CD4-positive, CD25-positive, alpha-beta regulatory T cell (primary cell): ENCODE results near the gene CCDC142. TPM values are rescaled to one million over a fixed set of nuclear protein-coding genes. Genes with fewer than 3 reads are reported as not detected.

Experiments used
- ATAC-seq, 2 donors: fragments of 150-1000 bp; cut with Tn5 transposase; one replicate each; pipeline ENCODE4 v1.10.0; 2021; ENCODE audit warnings: low read depth in 2 of 2, moderate number of reproducible peaks in 2 of 2, moderate library complexity in 1 of 2
- DNase-seq, 3 donors: peaks; one replicate each; pipeline versions ENCODE4 v3.0.0 to v3.0.0-alpha.2; 2012 to 2022; ENCODE audit warnings: mixed read lengths in 1 of 3
- H3K27ac ChIP-seq: one replicate; pipeline ENCODE4 v1.7.0; 2013; ENCODE audit warnings: mild to moderate bottlenecking, low read length; ENCODE audit not compliant: insufficient read depth, poor library complexity, severe bottlenecking
- H3K27me3 ChIP-seq: one replicate; pipeline ENCODE4 v1.7.0; 2013; ENCODE audit warnings: low read length; ENCODE audit not compliant: control insufficient read depth, insufficient read depth
- H3K36me3 ChIP-seq: one replicate; pipeline ENCODE4 v1.7.0; 2013; ENCODE audit warnings: mild to moderate bottlenecking, low read length, moderate library complexity; ENCODE audit not compliant: control insufficient read depth, insufficient read depth
- H3K4me1 ChIP-seq: 2 replicates; pipeline ENCODE4 v1.7.0; 2013; ENCODE audit warnings: mild to moderate bottlenecking, low read length; ENCODE audit not compliant: insufficient read depth, control insufficient read depth, poor library complexity, severe bottlenecking
- H3K4me3 ChIP-seq: one replicate; pipeline ENCODE4 v1.7.0; 2013; ENCODE audit warnings: low read depth, mild to moderate bottlenecking, low read length, moderate library complexity
- H3K9me3 ChIP-seq, 2 experiments: 1 replicate in 1 of 2; 2 replicates in 1 of 2; pipeline ENCODE4 v1.7.0; 2013; ENCODE audit warnings: low read length in 2 of 2, mild to moderate bottlenecking in 1 of 2, moderate library complexity in 1 of 2; ENCODE audit not compliant: control insufficient read depth in 2 of 2
- H3K27ac Mint-ChIP-seq, 3 donors: one replicate each; pipeline ENCODE4 v1.8.0; 2020 to 2022; ENCODE audit warnings: mild to moderate bottlenecking in 3 of 3, mixed read lengths in 3 of 3, moderate library complexity in 2 of 3
- H3K27me3 Mint-ChIP-seq: one replicate; pipeline ENCODE4 v1.8.0; 2022; ENCODE audit warnings: mild to moderate bottlenecking, mixed read lengths
- H3K36me3 Mint-ChIP-seq: one replicate; pipeline ENCODE4 v1.8.0; 2020; ENCODE audit warnings: mixed read lengths
- H3K4me1 Mint-ChIP-seq, 4 donors: one replicate each; pipeline ENCODE4 v1.8.0; 2020 to 2022; ENCODE audit warnings: mixed read lengths in 4 of 4, mild to moderate bottlenecking in 1 of 4
- H3K4me3 Mint-ChIP-seq, 4 donors: one replicate each; pipeline ENCODE4 v1.8.0; 2020 to 2022; ENCODE audit warnings: mild to moderate bottlenecking in 4 of 4, mixed read lengths in 4 of 4, moderate library complexity in 3 of 4
- H3K9me3 Mint-ChIP-seq, 7 donors: one replicate each; pipeline ENCODE4 v1.8.0; 2020 to 2022; ENCODE audit warnings: mixed read lengths in 7 of 7, mild to moderate bottlenecking in 3 of 7, moderate library complexity in 2 of 7
- polyA plus RNA-seq, 4 donors: library from polyadenylated mRNA; unstranded; fragments of 300-500 nt; fragmentation: Illumina TruSeq; gene quantifications; one replicate each; pipeline ENCODE4 v1.2.3, GENCODE V29; 2021
- total RNA-seq: library from RNA; stranded (reverse); gene quantifications from one replicate; pipeline ENCODE4 v1.2.3, GENCODE V29; 2022

Gene CCDC142
- total and polyA plus RNA-seq, 5 donors from 2014 or later = 8.9 to 15.8 (median 10.7) TPM

- H3K4me3 ChIP-seq = no peak overlapping the region
- peak overlapping the region in 1 of 3 donors; percentile 56 for H3K27ac Mint-ChIP-seq
- DNase-seq (no peak), ATAC-seq (no peak)
- H3K27me3 Mint-ChIP-seq = peaks cover 68% of the 10 kb centered on the region
- no peaks in the 10 kb centered on the region for H3K9me3 ChIP-seq
- peaks cover 26% of the 10 kb centered on the region for H3K36me3 Mint-ChIP-seq
- peaks cover 50% of the 10 kb centered on the region for H3K4me1 ChIP-seq
- H3K9me3 Mint-ChIP-seq = peaks cover 0 to 7% (median 0%) of the 10 kb centered on the region in 7 donors
- peak overlapping the region; percentile 68 to 86 (median 82) for H3K4me3 Mint-ChIP-seq
- H3K27ac ChIP-seq = no peak overlapping the region
- H3K36me3 ChIP-seq = peaks cover 13% of the 10 kb centered on the region
- peaks cover 2% of the 10 kb centered on the region for H3K27me3 ChIP-seq
- H3K4me1 Mint-ChIP-seq = peaks cover 5 to 84% (median 28%) of the 10 kb centered on the region in 4 donors
These were observed 21.0 kb upstream of the CCDC142 start for GRCh38 chr2:74503506-74504475.

GRCh38 chr2:74502720-74503505 is 20.1 kb upstream of the CCDC142 start:
- no peaks in the 10 kb centered on the region for H3K9me3 ChIP-seq
- no peak overlapping the region for H3K27ac ChIP-seq
- H3K27me3 ChIP-seq = peaks cover 2% of the 10 kb centered on the region
- Mint-ChIP-seq H3K27ac (peak overlapping the region in 1 of 3 donors; percentile 56), H3K36me3 (peaks cover 26% of the 10 kb centered on the region), H3K4me3 (peak overlapping the region; percentile 68 to 84 (median 82)), H3K27me3 (peaks cover 69% of the 10 kb centered on the region), H3K9me3 (peaks cover 0 to 5% (median 0%) of the 10 kb centered on the region in 7 donors), H3K4me1 (peaks cover 5 to 85% (median 34%) of the 10 kb centered on the region in 4 donors)
- peak overlapping the region; percentile 32 for H3K4me3 ChIP-seq
- peaks cover 13% of the 10 kb centered on the region for H3K36me3 ChIP-seq
- peaks cover 51% of the 10 kb centered on the region for H3K4me1 ChIP-seq
- DNase-seq (peak in 1 of 3 donors; percentile 75), ATAC-seq (no peak)

- Histone ChIP-seq H3K9me3 (no peaks in the 10 kb centered on the region), H3K4me3 (no peak overlapping the region), H3K36me3 (peaks cover 13% of the 10 kb centered on the region), H3K4me1 (peaks cover 53% of the 10 kb centered on the region), H3K27ac (no peak overlapping the region), H3K27me3 (peaks cover 2% of the 10 kb centered on the region)
- Mint-ChIP-seq H3K9me3 (peaks cover 0 to 2% (median 0%) of the 10 kb centered on the region in 7 donors), H3K36me3 (peaks cover 23% of the 10 kb centered on the region), H3K4me1 (peaks cover under 1 to 86% (median 31%) of the 10 kb centered on the region in 4 donors), H3K27me3 (peaks cover 63% of the 10 kb centered on the region), H3K4me3 (peak overlapping the region; percentile 68 to 83 (median 78)), H3K27ac (no peak overlapping the region)
- no peak for DNase-seq
- ATAC-seq = no peak
These were observed 19.4 kb upstream of the CCDC142 start for GRCh38 chr2:74502147-74502719.

- Mint-ChIP-seq H3K27me3 (peaks cover 62% of the 10 kb centered on the region), H3K36me3 (peaks cover 20% of the 10 kb centered on the region), H3K4me1 (peaks cover 0 to 79% (median 26%) of the 10 kb centered on the region in 4 donors), H3K27ac (no peak overlapping the region), H3K4me3 (peak overlapping the region; percentile 67 to 83 (median 78)), H3K9me3 (peaks cover 0 to 1% (median 0%) of the 10 kb centered on the region in 7 donors)
- ATAC-seq = no peak
- peaks cover 47% of the 10 kb centered on the region for H3K4me1 ChIP-seq
- H3K27ac ChIP-seq = no peak overlapping the region
- H3K4me3 ChIP-seq = no peak overlapping the region
- peaks cover 13% of the 10 kb centered on the region for H3K36me3 ChIP-seq
- DNase-seq = no peak
- H3K9me3 ChIP-seq = no peaks in the 10 kb centered on the region
- H3K27me3 ChIP-seq = peaks cover 2% of the 10 kb centered on the region
These were observed 18.7 kb upstream of the CCDC142 start for GRCh38 chr2:74501335-74502071.

GRCh38 chr2:74500578-74500946 is 17.8 kb upstream of the CCDC142 start:
- DNase-seq (no peak), ATAC-seq (no peak)
- H3K4me3 ChIP-seq = no peak overlapping the region
- Mint-ChIP-seq H3K27ac (no peak overlapping the region), H3K4me1 (peaks cover 0 to 71% (median 24%) of the 10 kb centered on the region in 4 donors), H3K4me3 (peak overlapping the region in 3 of 4 donors; percentile 64 to 83 (median 78)), H3K27me3 (peaks cover 62% of the 10 kb centered on the region), H3K9me3 (peaks cover 0 to 1% (median 0%) of the 10 kb centered on the region in 7 donors), H3K36me3 (peaks cover 22% of the 10 kb centered on the region)
- H3K27ac ChIP-seq = no peak overlapping the region
- peaks cover 8% of the 10 kb centered on the region for H3K36me3 ChIP-seq
- H3K9me3 ChIP-seq = no peaks in the 10 kb centered on the region
- peaks cover 2% of the 10 kb centered on the region for H3K27me3 ChIP-seq
- peaks cover 40% of the 10 kb centered on the region for H3K4me1 ChIP-seq

- DNase-seq (no peak), ATAC-seq (no peak)
- peaks cover 62% of the 10 kb centered on the region for H3K27me3 Mint-ChIP-seq
- H3K36me3 Mint-ChIP-seq = peaks cover 17% of the 10 kb centered on the region
- peaks cover 2% of the 10 kb centered on the region for H3K27me3 ChIP-seq
- H3K9me3 ChIP-seq = no peaks in the 10 kb centered on the region
- peak overlapping the region; percentile 56 to 83 (median 71) for H3K4me3 Mint-ChIP-seq
- H3K4me1 Mint-ChIP-seq = peaks cover 0 to 67% (median 22%) of the 10 kb centered on the region in 4 donors
- no peak overlapping the region for H3K4me3 ChIP-seq
- no peak overlapping the region for H3K27ac Mint-ChIP-seq
- peaks cover 0 to 1% (median 0%) of the 10 kb centered on the region in 7 donors for H3K9me3 Mint-ChIP-seq
- H3K4me1 ChIP-seq = peaks cover 40% of the 10 kb centered on the region
- peaks cover 3% of the 10 kb centered on the region for H3K36me3 ChIP-seq
- H3K27ac ChIP-seq = no peak overlapping the region
These were observed 17.3 kb upstream of the CCDC142 start for GRCh38 chr2:74499940-74500577.
